SK-N-MC (cell line): ENCODE data around the gene PPP4R2.

Source experiments
- EZH2 ChIP-seq: fragments of 200-600 bp; sonication (generic); IDR thresholded peaks from one replicate; pipeline ENCODE4 v1.6.1; 2017; ENCODE audit warnings: antibody characterized with exemption
- POLR2AphosphoS5 ChIP-seq: IDR thresholded peaks from 2 replicates; pipeline ENCODE4 v1.6.1; 2012; ENCODE audit warnings: mild to moderate bottlenecking, low read depth, low read length, borderline replicate concordance

- TF ChIP-seq POLR2AphosphoS5: no peak
- no peak for TF ChIP-seq EZH2
Measured at GRCh38 chr3:73031573-73032103, 35.0 kb downstream of the PPP4R2 start.
